ENCODE results near the gene UBE2N.
"Not testable (repeated sequence)": the region's sequence is repeated elsewhere in the genome, so short reads cannot be mapped to it uniquely, and the experiment has no call there.

UBE2N gene

GRCh38 chr12:93413064-93413463 is 28.7 kb downstream of the UBE2N start:
- DNase-seq (ENCODE audit: low read depth in 2 of 2) = no peak
- TF ChIP-seq CTCF (IDR thresholded peaks at IDR 0.05; ENCODE audit: low read depth, low read length) = no peak
- no peak overlapping the region for H3K4me3 ChIP-seq (replicated peaks in 1 of 2; ENCODE audit: low read depth in 2 of 2, low read length in 2 of 2)

- not testable (repeated sequence) for H3K4me3 ChIP-seq (replicated peaks in 1 of 2; ENCODE audit: low read depth in 2 of 2, low read length in 2 of 2); DNase-seq (ENCODE audit: low read depth in 2 of 2)
Measured at GRCh38 chr12:93412396-93412795, 29.4 kb downstream of the UBE2N start.

GRCh38 chr12:93411060-93411459 is 30.7 kb downstream of the UBE2N start:
- not testable (repeated sequence) for DNase-seq (ENCODE audit: low read depth in 2 of 2); H3K4me3 ChIP-seq (replicated peaks in 1 of 2; ENCODE audit: low read depth in 2 of 2, low read length in 2 of 2)

DNA sequence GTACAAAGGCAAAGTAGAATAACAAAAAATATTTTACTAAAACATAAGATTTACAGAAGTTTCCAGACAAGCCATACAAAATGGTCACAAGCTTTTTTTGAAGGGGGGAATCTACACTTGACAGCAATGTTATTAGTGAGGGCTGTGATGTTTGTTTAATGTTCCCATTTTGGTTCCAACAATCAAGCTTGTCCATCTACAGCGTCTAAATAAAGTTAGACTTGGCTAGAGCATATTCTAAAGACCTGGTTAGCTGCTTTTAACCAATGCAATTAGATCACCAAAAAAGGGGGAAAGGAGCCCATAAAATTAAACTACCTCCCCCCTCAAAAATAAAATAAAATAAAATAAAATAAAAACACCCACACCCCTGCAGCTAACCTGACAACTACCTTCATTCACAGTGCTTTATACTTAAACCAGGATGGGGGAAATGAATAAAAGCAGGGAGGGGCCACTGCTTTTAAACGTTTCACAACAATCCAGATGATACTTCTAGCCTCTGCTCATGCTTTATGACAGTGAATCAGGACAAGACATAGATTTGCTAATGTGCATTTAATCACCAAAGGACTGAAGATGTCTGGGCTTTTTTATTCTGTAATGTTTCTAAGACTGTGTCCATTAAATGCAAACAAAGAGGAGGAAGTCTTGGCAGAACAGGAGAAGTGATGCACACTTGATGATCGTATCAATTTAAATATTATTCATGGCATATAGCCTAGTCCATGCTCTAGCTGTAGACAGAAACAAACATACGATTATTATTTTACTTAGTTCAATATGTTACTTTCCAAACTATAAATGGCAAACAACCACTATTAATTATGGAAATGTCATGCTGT is 32.2 kb downstream of the UBE2N start:
- DNase-seq (ENCODE audit: low read depth in 2 of 2) = peak in 1 of 2 donors; percentile 49
- not testable (repeated sequence) for H3K4me3 ChIP-seq (replicated peaks in 1 of 2; ENCODE audit: low read depth in 2 of 2, low read length in 2 of 2)

DNA sequence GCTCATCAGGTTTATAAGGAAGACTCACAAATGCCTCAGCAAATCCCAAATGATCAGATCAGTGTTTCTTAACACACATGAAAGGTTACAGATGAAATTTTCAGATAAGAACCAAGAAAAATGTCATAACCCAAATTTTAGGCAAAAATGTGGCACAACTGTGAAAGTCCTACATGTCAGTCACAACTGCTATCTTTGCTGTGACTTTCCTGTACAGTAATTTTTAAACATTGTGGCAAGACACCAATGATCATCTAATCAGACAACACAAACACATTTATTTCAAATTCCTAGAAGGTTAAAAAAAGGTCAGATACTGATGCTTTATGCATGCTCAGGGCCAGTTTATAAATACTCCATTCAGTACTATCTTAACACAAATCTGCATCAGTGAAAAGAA is 32.9 kb downstream of the UBE2N start:
- no peak overlapping the region for H3K4me3 ChIP-seq (replicated peaks in 1 of 2; ENCODE audit: low read depth in 2 of 2, low read length in 2 of 2)
- DNase-seq (ENCODE audit: low read depth in 2 of 2) = no peak

GRCh38 chr12:93407963-93408283 is 33.8 kb downstream of the UBE2N start:
- no peak for TF ChIP-seq CTCF (IDR thresholded peaks at IDR 0.05; ENCODE audit: low read depth, low read length)
- no peak overlapping the region for H3K4me3 ChIP-seq (replicated peaks in 1 of 2; ENCODE audit: low read depth in 2 of 2, low read length in 2 of 2)
- no peak for DNase-seq (ENCODE audit: low read depth in 2 of 2)

More for the DNA sequence above, 32.9 kb downstream of the UBE2N start:
- TF ChIP-seq CTCF (IDR thresholded peaks at IDR 0.05; ENCODE audit: low read depth, low read length) = no peak

GRCh38 chr12:93407054-93407962 is 34.4 kb downstream of the UBE2N start:
- DNase-seq (ENCODE audit: low read depth in 2 of 2) = no peak
- no peak overlapping the region for H3K4me3 ChIP-seq (replicated peaks in 1 of 2; ENCODE audit: low read depth in 2 of 2, low read length in 2 of 2)
- TF ChIP-seq CTCF (IDR thresholded peaks at IDR 0.05; ENCODE audit: low read depth, low read length) = no peak

GRCh38 chr12:93404961-93405849 is 36.5 kb downstream of the UBE2N start:
- no peak for TF ChIP-seq CTCF (IDR thresholded peaks at IDR 0.05; ENCODE audit: low read depth, low read length)
- DNase-seq (ENCODE audit: low read depth in 2 of 2) = no peak
- no peak overlapping the region for H3K4me3 ChIP-seq (replicated peaks in 1 of 2; ENCODE audit: low read depth in 2 of 2, low read length in 2 of 2)
